Esophagus (tissue), 2 donors: ENCODE data around the gene TTC28. TPM values are rescaled to one million over a fixed set of nuclear protein-coding genes. Genes with fewer than 3 reads are reported as not detected.

Source experiments
- H3K27ac ChIP-seq, 2 donors: one replicate each; pipeline ENCODE4 v1.5.1; 2013; ENCODE audit warnings: low read depth in 2 of 2, mild to moderate bottlenecking in 2 of 2, inconsistent platforms in 1 of 2, low read length in 1 of 2, moderate library complexity in 1 of 2
- H3K27me3 ChIP-seq, 2 donors: one replicate each; pipeline ENCODE4 v1.6.1; 2013; ENCODE audit warnings: low read length in 2 of 2, control low read depth in 1 of 2, mild to moderate bottlenecking in 1 of 2; ENCODE audit not compliant: insufficient read depth in 2 of 2, control insufficient read depth in 1 of 2
- H3K36me3 ChIP-seq, 2 donors: one replicate each; pipeline ENCODE4 v1.6.1; 2013; ENCODE audit warnings: low read length in 1 of 2; ENCODE audit not compliant: control insufficient read depth in 2 of 2, insufficient read depth in 2 of 2
- H3K4me1 ChIP-seq, 2 donors: one replicate each; pipeline ENCODE4 v1.6.1; 2013; ENCODE audit warnings: low read length in 1 of 2; ENCODE audit not compliant: control insufficient read depth in 2 of 2, insufficient read depth in 2 of 2
- H3K4me3 ChIP-seq, 2 donors: one replicate each; pipeline ENCODE4 v1.5.1; 2013; ENCODE audit warnings: low read length in 2 of 2, mild to moderate bottlenecking in 2 of 2, low read depth in 1 of 2, moderate library complexity in 1 of 2
- H3K9me3 ChIP-seq, 2 donors: one replicate each; pipeline ENCODE4 v1.6.1; 2013; ENCODE audit warnings: mild to moderate bottlenecking in 2 of 2, low read depth in 1 of 2, low read length in 1 of 2, moderate library complexity in 1 of 2; ENCODE audit not compliant: control insufficient read depth in 2 of 2, insufficient read depth in 1 of 2
- WGBS, 2 donors: extraction: QIAGEN DNeasy Blood & Tissue Kit; methylation state at CpG; one replicate each; pipeline ENCODE4 v1.1.7; 2013; 5-methylcytosine and 5-hydroxymethylcytosine counted together
- polyA plus RNA-seq, 2 donors: library from polyadenylated mRNA; stranded (reverse); fragments of 200-250 nt; gene quantifications; one replicate each; pipeline ENCODE4 v1.2.3, GENCODE V29; 2013
- donor health status: healthy with polysubstance abuse.
- donor health status: Bipolar disorder and iron deficiency.

Gene TTC28
- polyA plus RNA-seq, 2 donors, result 1.4 to 2.6 TPM

- no peaks in the 10 kb centered on the region for H3K36me3 ChIP-seq
- H3K27ac ChIP-seq, result no peak overlapping the region
- H3K9me3 ChIP-seq, result no peaks in the 10 kb centered on the region
- no peaks in the 10 kb centered on the region for H3K4me1 ChIP-seq
- no peak overlapping the region for H3K4me3 ChIP-seq
- 71 to 79% methylated on average over 3 of the region's 3 CpGs for WGBS, 2 donors
- H3K27me3 ChIP-seq, result no peaks in the 10 kb centered on the region
These were observed 726.9 kb downstream of the TTC28 start for GRCh38 chr22:27952779-27953178.

- 84 to 86% methylated on average over 3 of the region's 3 CpGs for WGBS, 2 donors
- no peaks in the 10 kb centered on the region for H3K27me3 ChIP-seq
- H3K4me3 ChIP-seq, result no peak overlapping the region
- H3K9me3 ChIP-seq, result no peaks in the 10 kb centered on the region
- H3K4me1 ChIP-seq, result no peaks in the 10 kb centered on the region
- no peaks in the 10 kb centered on the region for H3K36me3 ChIP-seq
- no peak overlapping the region for H3K27ac ChIP-seq
These were observed 727.5 kb downstream of the TTC28 start for GRCh38 chr22:27952091-27952490.

GRCh38 chr22:27949421-27949820, 730.2 kb downstream of the TTC28 start:
- no peak overlapping the region for H3K27ac ChIP-seq
- H3K9me3 ChIP-seq, result no peaks in the 10 kb centered on the region
- no peaks in the 10 kb centered on the region for H3K36me3 ChIP-seq
- WGBS, 2 donors, result 69 to 83% methylated on average over 3 of the region's 3 CpGs
- no peaks in the 10 kb centered on the region for H3K4me1 ChIP-seq
- no peaks in the 10 kb centered on the region for H3K27me3 ChIP-seq
- H3K4me3 ChIP-seq, result no peak overlapping the region

- H3K4me3 ChIP-seq, result no peak overlapping the region
- H3K27me3 ChIP-seq, result no peaks in the 10 kb centered on the region
- WGBS, 2 donors, result 87 to 98% methylated on average over 2 of the region's 2 CpGs
- no peaks in the 10 kb centered on the region for H3K36me3 ChIP-seq
- H3K9me3 ChIP-seq, result no peaks in the 10 kb centered on the region
- no peaks in the 10 kb centered on the region for H3K4me1 ChIP-seq
- H3K27ac ChIP-seq, result no peak overlapping the region
These were observed 731.1 kb downstream of the TTC28 start for GRCh38 chr22:27948569-27948968.

GRCh38 chr22:27947448-27947847, 732.2 kb downstream of the TTC28 start:
- Histone ChIP-seq H3K4me3 (no peak overlapping the region), H3K27me3 (no peaks in the 10 kb centered on the region), H3K36me3 (no peaks in the 10 kb centered on the region), H3K27ac (no peak overlapping the region), H3K9me3 (no peaks in the 10 kb centered on the region), H3K4me1 (no peaks in the 10 kb centered on the region)
- 87 to 95% methylated on average over 4 of the region's 4 CpGs for WGBS, 2 donors

GRCh38 chr22:27941143-27941542, 738.5 kb downstream of the TTC28 start:
- Histone ChIP-seq H3K4me3 (no peak overlapping the region), H3K9me3 (no peaks in the 10 kb centered on the region), H3K27ac (no peak overlapping the region), H3K36me3 (no peaks in the 10 kb centered on the region), H3K27me3 (no peaks in the 10 kb centered on the region), H3K4me1 (no peaks in the 10 kb centered on the region)

- no peaks in the 10 kb centered on the region for H3K27me3 ChIP-seq
- H3K36me3 ChIP-seq, result no peaks in the 10 kb centered on the region
- H3K4me1 ChIP-seq, result no peaks in the 10 kb centered on the region
- WGBS, 2 donors, result 94 to 95% methylated on average over 2 of the region's 2 CpGs
- no peaks in the 10 kb centered on the region for H3K9me3 ChIP-seq
- H3K4me3 ChIP-seq, result no peak overlapping the region
- H3K27ac ChIP-seq, result no peak overlapping the region
These were observed 742.2 kb downstream of the TTC28 start for GRCh38 chr22:27937453-27937852.

- no peaks in the 10 kb centered on the region for H3K9me3 ChIP-seq
- no peak overlapping the region for H3K27ac ChIP-seq
- no peak overlapping the region for H3K4me3 ChIP-seq
- no peaks in the 10 kb centered on the region for H3K27me3 ChIP-seq
- no peaks in the 10 kb centered on the region for H3K4me1 ChIP-seq
- WGBS, 2 donors, result 83 to 94% methylated on average over 1 of the region's 1 CpG
- H3K36me3 ChIP-seq, result no peaks in the 10 kb centered on the region
These were observed 743.7 kb downstream of the TTC28 start for GRCh38 chr22:27935897-27936296.

- Histone ChIP-seq H3K27ac (no peak overlapping the region), H3K4me3 (no peak overlapping the region), H3K36me3 (no peaks in the 10 kb centered on the region), H3K4me1 (no peaks in the 10 kb centered on the region), H3K27me3 (no peaks in the 10 kb centered on the region), H3K9me3 (no peaks in the 10 kb centered on the region)
- 92 to 94% methylated on average over 5 of the region's 5 CpGs for WGBS, 2 donors
These were observed 745.6 kb downstream of the TTC28 start for GRCh38 chr22:27934069-27934468.

GRCh38 chr22:27933186-27933983, 746.3 kb downstream of the TTC28 start:
- 80 to 94% methylated on average over 9 of the region's 9 CpGs for WGBS, 2 donors
- Histone ChIP-seq H3K4me1 (no peaks in the 10 kb centered on the region), H3K27me3 (no peaks in the 10 kb centered on the region), H3K4me3 (no peak overlapping the region), H3K27ac (no peak overlapping the region), H3K9me3 (no peaks in the 10 kb centered on the region), H3K36me3 (no peaks in the 10 kb centered on the region)
